HepG2 (cell line): ENCODE data around the gene GABRB1. TPM values are rescaled to one million over a fixed set of nuclear protein-coding genes. Genes with fewer than 3 reads are reported as not detected.
"Not testable (repeated sequence)": the region's sequence is repeated elsewhere in the genome, so short reads cannot be mapped to it uniquely, and the experiment has no call there.

Experiments
- ATAC-seq: fragments of 200-7000 bp; cut with Tn5 transposase; 3 replicates; pipeline ENCODE4 v1.9.1; 2020; ENCODE audit warnings: mild to moderate bottlenecking, moderate library complexity
- BruUV-seq: library from RNA; stranded (reverse); fragments of 400-500 nt; replicated peaks from 2 replicates; lab custom pipeline; 2021; lab: Mats Ljungman, UMichigan
- CTCF ChIA-PET: fragments of 300-600 bp; formaldehyde crosslinking; extraction: SDS; loops from one replicate; lab custom pipeline; 2021; ENCODE audit warnings: low total read pairs, inconsistent platforms, low intra/inter-chr PET ratio; lab: Yijun Ruan, JAX
- POLR2A ChIA-PET: fragments of 350-600 bp; sonication (Branson Sonifier 250); formaldehyde crosslinking; loops from one replicate; lab custom pipeline; 2020; ENCODE audit warnings: antibody characterized with exemption, inconsistent platforms; lab: Yijun Ruan, JAX
- DNase-seq: peaks from one replicate; pipeline ENCODE4 v3.0.0-alpha.2; 2015; ENCODE audit warnings: low spot score
- FAIRE-seq: peaks from 3 replicates; lab custom pipeline; 2011; peaks lifted over from hg19 to GRCh38; lab: Jason Lieb, UNC
- H2AFZ ChIP-seq: one replicate; pipeline ENCODE4 v1.6.1; 2011; ENCODE audit warnings: low read length, inconsistent platforms
- H3K27ac ChIP-seq: fragments of 300-600 bp; 3 replicates; pipeline ENCODE4 v1.8.0; 2011; ENCODE audit warnings: mixed run types, mild to moderate bottlenecking, mixed read lengths, low read length, inconsistent platforms; ENCODE audit not compliant: insufficient read depth; ENCODE audit errors: extremely low read length
- H3K27me3 ChIP-seq, 2 experiments: fragments of 200-600 bp in 1 of 2; 2 replicates in 1 of 2; 3 replicates in 1 of 2; pipeline versions ENCODE4 v1.6.0 to v1.8.0; 2011; ENCODE audit warnings: low read length in 2 of 2, mild to moderate bottlenecking in 2 of 2, moderate library complexity in 2 of 2, inconsistent platforms in 1 of 2; ENCODE audit not compliant: insufficient read depth in 2 of 2, control insufficient read depth in 1 of 2
- H3K36me3 ChIP-seq, 2 experiments: fragments of 200-600 bp in 1 of 2; replicated peaks in 1 of 2; 2 replicates in 1 of 2; 3 replicates in 1 of 2; pipeline versions ENCODE4 v1.5.1 to v1.8.0; 2011; ENCODE audit warnings: low read length in 2 of 2, inconsistent platforms in 1 of 2; ENCODE audit not compliant: insufficient read depth in 2 of 2, control insufficient read depth in 1 of 2
- H3K4me1 ChIP-seq: 2 replicates; pipeline ENCODE4 v1.5.1; 2012; ENCODE audit warnings: low read length, inconsistent platforms; ENCODE audit not compliant: insufficient read depth
- H3K4me2 ChIP-seq: 2 replicates; pipeline ENCODE4 v1.6.0; 2011; ENCODE audit warnings: low read depth, low read length, inconsistent platforms
- H3K4me3 ChIP-seq, 3 experiments: fragments of 200-600 bp in 1 of 3; sonication (generic), shearing (Covaris generic) in 1 of 3; replicated peaks in 1 of 3; 2 replicates each; pipeline ENCODE4 v1.5.1; 2011 to 2016; ENCODE audit warnings: low read length in 3 of 3, inconsistent platforms in 2 of 3, low read depth in 2 of 3, mild to moderate bottlenecking in 2 of 3, control low read depth in 1 of 3, mixed read lengths in 1 of 3; ENCODE audit not compliant: insufficient read depth in 1 of 3
- H3K79me2 ChIP-seq: one replicate; pipeline ENCODE4 v1.6.1; 2011; ENCODE audit warnings: low read length, inconsistent platforms; ENCODE audit not compliant: insufficient read depth
- H3K9ac ChIP-seq: 2 replicates; pipeline ENCODE4 v1.6.0; 2011; ENCODE audit warnings: mild to moderate bottlenecking, low read depth, low read length, inconsistent platforms; ENCODE audit not compliant: insufficient read depth
- H3K9me3 ChIP-seq: 2 replicates; pipeline ENCODE4 v1.5.1; 2012; ENCODE audit warnings: mild to moderate bottlenecking, low read length
- H4K20me1 ChIP-seq: 2 replicates; pipeline ENCODE4 v1.6.0; 2011; ENCODE audit warnings: inconsistent platforms, mild to moderate bottlenecking, low read length, moderate library complexity; ENCODE audit not compliant: insufficient read depth
- MAFF ChIP-seq: IDR thresholded peaks from 2 replicates; pipeline ENCODE4 v1.6.1; 2011; ENCODE audit warnings: low read depth, low read length, improper control_type of control experiment
- MAFK ChIP-seq, 2 experiments: IDR thresholded peaks in 1 of 2; conservative IDR thresholded peaks in 1 of 2; 2 replicates each; pipeline ENCODE4 v1.6.1; 2011; ENCODE audit warnings: improper control_type of control experiment in 2 of 2, low read length in 2 of 2
- MZF1 ChIP-seq: sonication (generic); formaldehyde crosslinking; IDR thresholded peaks from 2 replicates; pipeline ENCODE4 v1.8.1; 2023; ENCODE audit warnings: mild to moderate bottlenecking, missing genetic modification reagents, borderline replicate concordance
- NFE2L2 ChIP-seq: fragments of 150-350 bp; IDR thresholded peaks from 2 replicates; pipeline ENCODE4 v1.6.1; 2014; ENCODE audit warnings: low read length
- RFX5 ChIP-seq: IDR thresholded peaks from 2 replicates; pipeline ENCODE4 v1.6.1; 2011; ENCODE audit warnings: low read depth, low read length, improper control_type of control experiment
- ZNF317 ChIP-seq: sonication (generic); formaldehyde crosslinking; IDR thresholded peaks from 2 replicates; pipeline ENCODE4 v1.5.0; 2020; ENCODE audit warnings: mild to moderate bottlenecking, missing genetic modification reagents
- ZNF335 ChIP-seq: sonication (generic); formaldehyde crosslinking; IDR thresholded peaks from 2 replicates; pipeline ENCODE4 v1.4.0; 2020; ENCODE audit warnings: missing genetic modification reagents
- ZNF674 ChIP-seq: sonication (generic); formaldehyde crosslinking; IDR thresholded peaks from 2 replicates; pipeline ENCODE4 v1.5.0; 2020; ENCODE audit warnings: low read depth, mild to moderate bottlenecking, missing genetic modification reagents
- WGBS: methylation state at CpG from one replicate; pipeline ENCODE4 v1.1.6; 2017; ENCODE audit warnings: low lambda C conversion rate; 5-methylcytosine and 5-hydroxymethylcytosine counted together
- in situ Hi-C: cut with HindIII; loops from 2 replicates; pipeline ENCODE4 v1.10.0; 2017; ENCODE audit warnings: low pct_unique_long_range_greater_than_20kb; ENCODE audit not compliant: extremely low pct_ligation_motif_present
- intact Hi-C: fragments of 100-400 bp; cut with micrococcal nuclease; formaldehyde crosslinking; loops from one replicate; pipeline ENCODE4 v1.10.0; 2022; ENCODE audit not compliant: unreplicated experiment
- polyA plus RNA-seq, 8 experiments: library from polyadenylated mRNA; depleted of rRNA in 3 of 8; stranded (reverse) in 7 of 8; unstranded in 1 of 8; fragments of >200 nt; fragmentation: Illumina TruSeq in 4 of 8; extraction: Trizol in 4 of 8; gene quantifications; 2 replicates each; pipeline versions ENCODE4 v1.2.1 to v1.2.3, GENCODE V29; 2011 to 2016; ENCODE audit warnings: low read depth in 4 of 8, missing spikeins in 1 of 8, mixed read lengths in 1 of 8; ENCODE audit not compliant: insufficient read depth in 1 of 8
- total RNA-seq, 5 experiments: library from RNA; depleted of rRNA; stranded (reverse); fragments of >200 nt; fragmentation: Illumina TruSeq; extraction: Trizol; gene quantifications; 2 replicates each; pipeline ENCODE4 v1.2.3, GENCODE V29; 2016; ENCODE audit warnings: low read depth in 1 of 5

Gene GABRB1
- total and polyA plus RNA-seq, 2 of the 13 experiments (the other 11 are each of a cell fraction or from before 2014, with no cell fraction given): not detected

GRCh38 chr4:47287735-47288134, 256.4 kb downstream of the GABRB1 start:
- Histone ChIP-seq H3K4me3 (no peak overlapping the region), H2AFZ (no peak overlapping the region), H3K4me1 (no peaks in the 10 kb centered on the region), H3K4me2 (no peak overlapping the region), H3K79me2 (no peaks in the 10 kb centered on the region), H4K20me1 (no peaks in the 10 kb centered on the region), H3K36me3 (no peaks in the 10 kb centered on the region), H3K9me3 (no peaks in the 10 kb centered on the region), H3K9ac (no peak overlapping the region), H3K27me3 (no peaks in the 10 kb centered on the region), H3K27ac (no peak overlapping the region)
- ChIA-PET CTCF (no interaction called here), POLR2A (no interaction called here)
- no peak for DNase-seq
- BruUV-seq: no TSS peak
- in situ Hi-C loops: no loop called here
- no peak for ATAC-seq
- intact Hi-C loops: no loop called here
- WGBS: 83% methylated on average over 1 of the region's 2 CpGs
- no peak for FAIRE-seq
- TF ChIP-seq ZNF674 (no peak), NFE2L2 (no peak), ZNF317 (CRISPR knock-in tag) (no peak), MZF1 (no peak), RFX5 (no peak)

GRCh38 chr4:47289805-47290204, 258.4 kb downstream of the GABRB1 start:
- ATAC-seq: no peak
- Histone ChIP-seq H2AFZ (no peak overlapping the region), H3K9ac (no peak overlapping the region), H3K9me3 (no peaks in the 10 kb centered on the region), H4K20me1 (no peaks in the 10 kb centered on the region), H3K79me2 (no peaks in the 10 kb centered on the region), H3K4me3 (no peak overlapping the region), H3K27ac (no peak overlapping the region), H3K4me2 (no peak overlapping the region), H3K36me3 (no peaks in the 10 kb centered on the region), H3K27me3 (no peaks in the 10 kb centered on the region), H3K4me1 (no peaks in the 10 kb centered on the region)
- CTCF ChIA-PET: no interaction called here
- intact Hi-C loops: no loop called here
- no peak for DNase-seq
- BruUV-seq: no TSS peak
- POLR2A ChIA-PET: no interaction called here
- in situ Hi-C loops: no loop called here
- TF ChIP-seq MAFK (conservative IDR thresholded peaks at IDR 0.05 in 1 of 2, IDR thresholded peaks at IDR 0.05 in 1 of 2; ENCODE audit: low read length in 2 of 2): peak; percentile 84 to 94
- TF ChIP-seq MAFF: peak; percentile 92
- TF ChIP-seq ZNF335 (CRISPR knock-in tag): no peak
- TF ChIP-seq, all 625 proteins: peak for 2
- no peak for FAIRE-seq

GRCh38 chr4:47290873-47291272, 259.5 kb downstream of the GABRB1 start:
- H3K27ac ChIP-seq, H3K27me3 ChIP-seq, H3K9ac ChIP-seq, ATAC-seq, H3K4me1 ChIP-seq, in situ Hi-C loops, intact Hi-C loops, H3K79me2 ChIP-seq, POLR2A ChIA-PET, FAIRE-seq, H3K4me2 ChIP-seq, BruUV-seq, DNase-seq, H3K9me3 ChIP-seq, H2AFZ ChIP-seq, H3K4me3 ChIP-seq, CTCF ChIA-PET, H3K36me3 ChIP-seq, H4K20me1 ChIP-seq: not testable (repeated sequence)
- WGBS: 33% methylated on average over 1 of the region's 4 CpGs
